ENCODE data around the gene RPS23.

RPS23 gene

DNA sequence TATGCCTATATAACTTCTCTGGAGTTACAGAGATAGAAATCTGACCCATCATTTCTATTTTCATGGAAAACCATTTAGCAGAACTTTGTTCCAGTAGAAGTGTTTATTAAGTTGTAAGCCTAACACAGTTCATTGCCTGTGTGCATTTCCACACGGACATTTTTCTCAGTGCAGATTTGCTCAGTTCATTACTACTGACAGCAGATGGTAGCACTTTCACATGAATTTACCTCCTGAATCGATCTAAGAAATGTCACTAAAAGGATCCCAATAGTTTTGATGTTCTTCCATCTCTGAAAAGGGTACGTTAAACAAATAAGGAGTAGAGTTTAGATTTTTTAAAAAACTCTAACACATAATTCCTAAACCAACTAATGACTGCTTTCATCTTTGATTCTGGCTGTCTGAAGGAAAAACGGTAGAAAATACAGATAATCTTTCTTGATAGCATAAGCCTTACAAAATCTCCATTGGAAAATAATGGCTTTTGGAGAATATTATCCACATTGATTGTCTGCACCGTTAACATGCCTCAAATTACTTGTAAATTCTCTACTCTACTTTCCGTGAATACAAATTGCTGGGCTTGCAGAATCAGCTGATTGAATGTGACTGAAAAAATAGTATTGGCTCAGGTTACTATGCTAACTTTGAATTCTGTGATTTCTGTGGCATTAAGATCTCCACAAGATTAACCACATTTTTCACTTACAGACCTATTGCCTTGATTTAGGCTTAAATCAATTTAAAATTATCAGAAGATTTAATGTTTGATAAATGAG is 33.1 kb downstream of the RPS23 start:
- no peak for DNase-seq (ENCODE audit: low read depth)

DNA sequence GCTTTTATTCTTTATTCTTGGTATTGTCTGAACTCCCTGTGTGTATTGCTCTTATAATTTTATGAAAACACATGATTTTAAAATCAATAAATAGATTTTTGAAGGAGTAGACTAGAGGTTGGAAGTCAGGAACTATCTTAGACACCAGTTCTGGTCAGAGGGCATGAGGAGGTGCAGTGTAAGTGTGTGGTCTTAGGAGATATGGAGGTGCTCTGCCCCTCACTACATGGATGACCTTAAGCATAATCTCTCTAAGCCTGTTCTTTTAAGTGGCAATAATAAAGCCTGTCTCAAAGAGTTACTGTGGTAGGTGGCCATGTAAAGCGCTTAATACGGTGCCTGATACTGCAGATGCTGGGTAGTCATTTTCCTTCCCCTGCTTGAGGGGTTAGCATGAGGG is 34.0 kb downstream of the RPS23 start:
- no peak for DNase-seq (ENCODE audit: low read depth)

DNA sequence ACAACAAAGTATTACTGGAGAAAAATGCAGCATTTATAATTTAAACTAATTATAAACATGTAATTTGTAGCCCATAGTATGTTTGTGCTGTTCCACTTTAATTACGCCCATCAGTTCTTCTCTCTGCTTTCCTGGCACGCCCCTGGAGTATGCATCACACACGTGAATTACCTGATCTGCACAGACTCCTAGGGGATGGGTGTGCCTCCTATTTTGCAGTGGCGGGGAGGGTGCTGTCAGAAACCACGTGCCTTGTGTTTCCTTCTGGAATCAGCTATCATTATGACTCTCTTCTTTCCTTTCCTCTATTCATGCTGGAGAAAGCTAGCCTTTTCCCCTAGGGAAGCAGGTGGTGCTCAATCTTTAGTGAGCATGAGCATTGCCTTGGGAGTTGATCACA is 43.3 kb downstream of the RPS23 start:
- DNase-seq (ENCODE audit: low read depth): no peak

DNA sequence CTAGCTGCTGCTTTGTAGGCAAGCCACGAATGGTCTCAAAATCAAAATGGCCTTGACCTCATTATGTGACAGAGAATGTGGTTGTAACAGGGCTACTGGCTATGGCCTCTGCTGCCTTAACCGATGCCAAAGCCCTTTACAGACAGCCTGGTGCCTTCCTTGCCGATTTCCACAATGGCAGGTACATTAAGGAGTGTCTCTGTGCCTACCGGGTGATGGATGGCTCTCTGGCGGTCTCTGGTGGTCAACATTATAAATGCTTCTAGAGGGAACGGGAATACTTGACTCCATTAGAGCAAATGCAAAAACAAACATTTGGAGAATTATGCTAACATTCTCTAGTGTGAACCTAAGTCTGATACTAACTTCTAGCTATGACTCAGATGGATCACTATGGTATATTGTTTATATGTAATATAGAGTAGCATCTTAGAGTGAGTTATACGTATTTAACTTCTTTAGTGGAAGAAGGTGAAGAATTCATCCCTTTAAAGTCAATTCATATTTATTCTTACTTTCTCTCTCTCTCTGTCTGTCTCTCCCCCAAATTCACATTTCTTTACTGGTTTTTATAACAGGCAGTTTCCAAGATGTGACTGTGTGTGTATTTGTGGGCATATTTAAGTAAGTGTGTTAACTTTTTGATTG is 52.5 kb downstream of the RPS23 start:
- DNase-seq (ENCODE audit: low read depth): peak; percentile 25
